ENCODE results near the gene PYDC2.

Gene PYDC2
- total RNA-seq: 0 reads per million in 18 experiments

DNA sequence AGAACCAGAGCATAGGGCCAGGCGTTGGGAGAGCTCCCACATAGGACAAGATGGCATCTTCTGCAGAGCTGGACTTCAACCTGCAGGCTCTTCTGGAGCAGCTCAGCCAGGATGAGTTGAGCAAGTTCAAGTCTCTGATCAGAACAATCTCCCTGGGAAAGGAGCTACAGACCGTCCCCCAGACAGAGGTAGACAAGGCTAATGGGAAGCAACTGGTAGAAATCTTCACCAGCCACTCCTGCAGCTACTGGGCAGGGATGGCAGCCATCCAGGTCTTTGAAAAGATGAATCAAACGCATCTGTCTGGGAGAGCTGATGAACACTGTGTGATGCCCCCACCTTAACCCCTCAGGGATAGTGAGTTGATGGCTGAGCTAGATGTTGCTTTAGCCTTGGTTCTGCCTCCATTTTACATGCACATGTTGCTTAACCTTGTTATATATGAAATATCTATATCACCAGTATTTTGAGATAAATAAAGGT, at the start of gene PYDC2:
TSS of gene PYDC2 (plus strand) at position 51 of the 483 bp plus-strand sequence. CDS start at position 51, 0 bp downstream.
- DNase-seq: no peak

DNA sequence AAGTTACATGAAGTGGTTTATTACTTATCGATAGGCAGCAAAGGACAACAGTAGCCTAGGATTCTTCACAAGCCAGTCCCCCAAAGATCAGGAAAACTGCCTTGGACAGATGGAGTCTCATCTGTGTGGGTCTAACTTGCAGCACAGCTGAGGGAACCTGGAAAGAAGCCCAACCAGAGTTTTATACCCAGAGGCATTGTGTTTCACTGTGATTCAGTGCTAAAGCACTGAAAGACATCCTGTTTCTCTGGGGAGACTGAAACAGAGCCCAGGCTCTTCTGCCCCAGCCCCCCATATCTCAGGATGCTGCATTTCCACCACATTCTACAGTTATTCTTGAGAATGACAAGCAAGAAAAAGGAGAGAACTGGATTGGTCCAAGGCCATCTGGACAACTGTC, 48.2 kb upstream of the PYDC2 start:
- no peak for DNase-seq

- no peak for DNase-seq
These were observed 46.7 kb upstream of the PYDC2 start for GRCh38 chr3:191414286-191414685.

GRCh38 chr3:191414732-191415131, 46.2 kb upstream of the PYDC2 start:
- no peak for DNase-seq

- no peak for DNase-seq
These were observed 45.4 kb upstream of the PYDC2 start for GRCh38 chr3:191415566-191415965.

DNA sequence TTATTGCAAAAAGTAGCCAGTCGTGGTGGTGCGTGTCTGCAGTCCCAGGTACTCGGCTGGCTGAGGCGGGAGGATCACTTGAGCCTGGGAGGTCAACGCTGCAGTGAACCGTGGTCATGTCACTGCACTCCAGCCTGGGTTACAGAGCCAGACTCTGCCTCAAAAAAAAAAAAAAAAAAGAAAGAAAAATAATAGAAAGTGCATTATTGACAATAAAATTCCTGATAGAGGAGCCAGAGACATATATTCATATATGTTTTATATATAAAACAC, 43.6 kb upstream of the PYDC2 start:
- DNase-seq: no peak

DNA sequence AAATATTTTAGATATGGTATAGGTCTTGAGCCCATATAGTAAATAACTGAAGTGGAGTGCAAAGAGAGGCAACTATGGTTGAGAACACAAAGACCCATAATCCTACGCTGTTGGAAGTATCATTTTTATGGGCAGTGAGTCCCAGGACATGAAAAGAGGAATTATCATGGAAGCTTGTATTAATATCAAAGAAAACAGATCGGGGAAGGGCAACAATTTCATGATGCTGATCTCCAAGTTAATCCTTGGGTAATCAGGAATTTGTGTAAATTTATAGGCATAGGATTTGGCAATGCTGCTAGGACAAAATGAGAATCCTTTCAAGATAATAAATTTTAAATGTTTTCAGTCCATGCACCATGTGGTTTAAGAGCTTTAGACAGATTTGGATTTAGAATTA, 40.2 kb upstream of the PYDC2 start:
- no peak for DNase-seq

GRCh38 chr3:191424881-191425280, 36.1 kb upstream of the PYDC2 start:
- DNase-seq: no peak

DNA sequence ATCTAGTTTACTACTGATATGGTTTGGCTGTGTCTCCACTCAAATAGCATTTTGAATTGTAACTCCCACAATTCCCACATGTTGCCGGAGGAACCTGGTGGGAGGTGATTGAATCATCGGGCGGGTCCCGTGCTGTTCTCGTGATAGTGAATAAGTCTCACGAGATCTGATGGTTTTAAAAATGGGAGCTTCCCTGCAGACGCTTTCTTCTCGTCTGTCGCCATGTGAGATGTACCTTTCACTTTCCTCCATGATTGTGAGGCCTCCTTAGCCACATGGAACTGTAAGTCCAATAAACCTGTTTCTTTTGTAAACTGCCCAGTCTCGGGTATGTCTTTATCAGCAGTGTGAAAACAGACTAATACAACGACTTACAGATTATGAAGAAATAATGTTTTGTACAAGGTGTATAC, 35.6 kb upstream of the PYDC2 start:
- no peak for DNase-seq

GRCh38 chr3:191426311-191426710, 34.7 kb upstream of the PYDC2 start:
- no peak for DNase-seq

DNA sequence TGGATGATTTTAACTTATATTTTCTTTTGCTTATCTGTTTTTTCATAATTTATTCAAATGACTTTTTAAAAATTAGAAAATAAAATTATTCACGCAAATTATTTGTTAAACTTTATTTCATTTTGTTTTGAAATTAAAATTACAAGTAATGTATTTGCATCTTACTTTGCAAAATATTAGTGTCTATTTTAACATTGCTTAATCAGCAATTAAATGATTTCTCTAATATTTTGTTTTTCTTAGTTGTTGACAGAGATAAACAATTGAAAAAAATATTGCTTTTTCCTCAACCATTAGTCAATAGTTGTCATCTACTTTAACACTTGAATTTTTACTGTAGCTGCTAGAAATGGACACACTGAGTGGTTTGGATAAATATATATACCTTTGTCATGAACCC, 32.8 kb upstream of the PYDC2 start:
- no peak for DNase-seq

GRCh38 chr3:191430103-191430502, 30.9 kb upstream of the PYDC2 start:
- no peak for DNase-seq

GRCh38 chr3:191431160-191431822, 29.7 kb upstream of the PYDC2 start:
- no peak for DNase-seq

DNA sequence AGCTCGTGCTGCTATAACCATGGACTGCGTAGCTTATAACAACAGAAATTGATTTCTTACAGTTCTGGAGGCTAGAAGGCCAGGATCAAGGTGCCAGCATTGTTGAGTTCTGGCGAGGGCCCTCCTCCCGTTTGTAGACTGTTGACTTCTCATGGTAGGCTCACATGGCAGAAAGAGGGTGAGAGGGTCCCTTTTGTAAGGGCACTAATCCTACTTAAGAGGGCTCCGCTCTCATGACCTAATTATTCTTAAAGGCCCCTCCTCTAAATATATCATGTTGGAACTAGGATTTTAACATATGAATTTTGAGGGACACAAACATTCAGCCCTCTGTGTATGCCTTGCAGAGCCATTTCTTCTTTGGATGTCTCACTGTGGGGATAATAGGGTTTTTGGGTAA, 28.8 kb upstream of the PYDC2 start:
- DNase-seq: no peak

GRCh38 chr3:191434024-191434423, 26.9 kb upstream of the PYDC2 start:
- no peak for DNase-seq

GRCh38 chr3:191435981-191436380, 25.0 kb upstream of the PYDC2 start:
- DNase-seq: no peak

GRCh38 chr3:191438150-191438814, 22.7 kb upstream of the PYDC2 start:
- no peak for DNase-seq

- no peak for DNase-seq
These were observed 20.4 kb upstream of the PYDC2 start for GRCh38 chr3:191440532-191440931.

GRCh38 chr3:191441687-191442086, 19.3 kb upstream of the PYDC2 start:
- no peak for DNase-seq

GRCh38 chr3:191444569-191444968, 16.4 kb upstream of the PYDC2 start:
- no peak for DNase-seq

GRCh38 chr3:191449256-191449655, 11.7 kb upstream of the PYDC2 start:
- no peak for DNase-seq

- DNase-seq: no peak
These were observed 5.6 kb upstream of the PYDC2 start for GRCh38 chr3:191455257-191455952.

- DNase-seq: no peak
These were observed 603 bp upstream of the PYDC2 start for GRCh38 chr3:191460360-191460759.

DNA sequence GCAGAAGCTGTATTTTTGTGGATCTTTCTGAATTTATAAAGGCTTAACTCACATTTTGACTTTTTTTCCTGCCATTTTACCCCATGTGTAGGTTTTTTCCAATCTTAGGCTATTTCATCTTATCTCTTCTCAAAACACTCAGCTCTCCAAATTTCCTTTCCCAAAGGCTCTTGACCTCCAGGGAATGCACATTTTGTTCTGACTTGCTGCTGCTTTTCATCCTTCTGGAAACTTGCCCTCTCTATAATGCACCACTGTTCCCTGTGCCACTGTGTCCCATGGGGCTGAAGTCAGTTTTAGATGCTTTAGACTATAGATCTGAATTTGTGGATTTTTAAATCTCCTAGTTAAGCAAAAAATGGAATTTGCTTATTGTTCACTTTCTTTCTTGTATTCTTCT, 9.1 kb downstream of the PYDC2 start:
- no peak for DNase-seq
